DMS153 treated with DMSO at 0.1 percent for 48 hours (cell line): ENCODE measurements around the gene SHCBP1.
A peak's percentile ranks its signal among the peaks of the same experiment; 100 is the strongest.
"Not testable (repeated sequence)": the region's sequence is repeated elsewhere in the genome, so short reads cannot be mapped to it uniquely, and the experiment has no call there.

Source experiments
- DNase-seq: peaks from one replicate; lab custom pipeline; 2025; ENCODE audit not compliant: unreplicated experiment; lab: John Stamatoyannopoulos, UW

The SHCBP1 gene, protein sequence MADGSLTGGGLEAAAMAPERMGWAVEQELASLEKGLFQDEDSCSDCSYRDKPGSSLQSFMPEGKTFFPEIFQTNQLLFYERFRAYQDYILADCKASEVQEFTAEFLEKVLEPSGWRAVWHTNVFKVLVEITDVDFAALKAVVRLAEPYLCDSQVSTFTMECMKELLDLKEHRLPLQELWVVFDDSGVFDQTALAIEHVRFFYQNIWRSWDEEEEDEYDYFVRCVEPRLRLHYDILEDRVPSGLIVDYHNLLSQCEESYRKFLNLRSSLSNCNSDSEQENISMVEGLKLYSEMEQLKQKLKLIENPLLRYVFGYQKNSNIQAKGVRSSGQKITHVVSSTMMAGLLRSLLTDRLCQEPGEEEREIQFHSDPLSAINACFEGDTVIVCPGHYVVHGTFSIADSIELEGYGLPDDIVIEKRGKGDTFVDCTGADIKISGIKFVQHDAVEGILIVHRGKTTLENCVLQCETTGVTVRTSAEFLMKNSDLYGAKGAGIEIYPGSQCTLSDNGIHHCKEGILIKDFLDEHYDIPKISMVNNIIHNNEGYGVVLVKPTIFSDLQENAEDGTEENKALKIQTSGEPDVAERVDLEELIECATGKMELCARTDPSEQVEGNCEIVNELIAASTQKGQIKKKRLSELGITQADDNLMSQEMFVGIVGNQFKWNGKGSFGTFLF

DNA sequence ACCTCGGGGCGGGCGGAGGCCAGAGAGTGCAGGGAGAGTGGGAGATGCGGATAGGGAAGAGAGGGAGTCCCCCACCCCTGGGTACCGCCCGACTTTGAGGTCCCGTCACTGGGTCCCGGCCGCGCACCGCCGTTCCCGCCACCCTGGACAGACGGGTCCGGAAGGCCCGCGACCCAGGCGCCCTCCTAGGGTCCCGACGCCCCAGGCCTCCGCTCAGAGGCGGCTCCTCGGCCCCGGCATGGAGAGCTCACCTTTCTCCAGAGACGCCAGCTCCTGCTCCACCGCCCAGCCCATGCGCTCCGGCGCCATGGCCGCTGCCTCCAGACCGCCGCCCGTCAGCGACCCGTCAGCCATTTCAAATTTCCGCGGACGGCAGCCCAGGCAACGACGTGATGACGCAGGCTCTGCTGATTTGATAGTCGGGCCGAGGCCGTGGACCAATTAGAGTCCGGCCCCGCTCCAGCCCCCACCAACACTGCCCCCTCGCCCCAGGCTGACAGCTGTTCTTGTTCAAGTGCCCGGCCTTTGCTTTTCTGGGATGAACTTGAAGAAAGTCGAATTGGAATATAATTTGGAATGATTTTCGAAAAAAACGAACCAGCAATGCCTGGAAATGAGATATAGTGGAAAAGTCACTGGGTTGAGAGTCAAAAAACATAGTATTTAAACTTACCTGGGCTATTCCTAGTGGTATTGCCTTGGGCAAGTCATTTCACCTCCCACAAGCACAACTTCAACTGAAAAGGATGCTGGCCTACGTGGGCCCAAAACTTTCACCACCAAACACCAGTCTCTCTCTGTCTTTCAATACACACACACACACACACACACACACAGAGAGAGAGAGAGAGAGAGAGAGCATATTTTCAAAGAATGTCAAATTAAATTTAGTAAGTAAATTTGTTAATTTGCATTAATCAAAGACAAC is at the start of gene SHCBP1:
SHCBP1 (minus strand) TSS at position 374 of the 928 bp plus-strand sequence; CDS start at position 354, 20 bp downstream.
- DNase-seq = peak; percentile 38

DNA sequence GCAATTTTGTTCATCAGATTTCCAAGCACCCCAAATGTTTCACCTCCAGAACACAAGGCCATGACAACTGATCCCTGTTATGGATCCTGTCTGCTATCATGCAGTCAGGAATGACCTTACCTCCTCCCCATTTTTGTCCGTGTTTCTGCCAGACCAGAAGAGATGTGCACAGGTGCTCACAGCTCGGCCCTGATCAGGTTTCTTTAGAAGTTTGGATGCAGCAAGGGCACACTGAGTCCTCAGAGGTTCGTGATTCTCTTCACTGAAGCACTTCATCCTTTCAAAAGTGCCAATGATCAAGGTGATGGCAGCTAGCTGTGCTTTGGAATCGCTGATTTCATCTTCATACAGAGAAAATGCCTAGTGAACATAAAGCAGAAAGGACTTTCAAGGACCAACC is 40.9 kb upstream of the SHCBP1 start:
- no peak for DNase-seq

DNA sequence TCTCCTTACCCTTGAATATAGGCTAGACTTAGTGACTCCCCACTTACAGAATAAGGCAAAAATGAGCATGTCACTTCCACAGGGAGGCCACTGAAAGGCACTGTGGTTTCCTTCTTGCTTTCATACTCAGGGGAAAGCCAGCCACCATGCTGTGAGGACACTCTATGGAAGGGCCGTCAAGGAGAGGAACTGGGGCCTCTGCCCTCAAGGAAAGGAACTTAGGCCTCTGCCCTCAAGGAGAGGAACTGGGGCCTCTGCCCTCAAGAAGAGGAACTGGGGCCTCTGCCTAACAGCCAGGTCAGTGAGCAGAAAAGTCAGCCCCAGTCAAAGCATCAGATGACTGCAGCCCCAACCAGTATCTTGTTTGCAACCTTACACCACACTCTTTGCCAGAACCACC is 37.7 kb upstream of the SHCBP1 start:
- no peak for DNase-seq

DNA sequence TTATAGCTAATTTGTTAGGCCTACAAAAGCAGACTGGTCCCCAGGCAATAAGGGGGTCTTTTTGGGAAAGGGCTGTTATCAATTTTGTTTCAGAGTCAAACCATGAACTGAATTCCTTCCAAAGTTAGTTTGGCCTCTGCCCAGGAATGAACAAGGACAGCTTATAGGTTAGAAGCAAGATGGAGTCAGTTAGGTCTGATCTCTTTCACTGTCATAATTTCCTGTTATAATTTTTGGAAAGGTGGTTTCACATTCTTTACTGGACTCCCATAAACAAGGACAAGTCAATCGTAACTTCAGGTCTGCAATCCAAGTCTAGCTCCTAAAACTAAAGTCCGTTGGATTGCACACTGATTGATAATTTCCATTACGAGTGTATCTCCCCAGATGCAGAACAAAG is 30.1 kb upstream of the SHCBP1 start:
- DNase-seq = no peak

DNA sequence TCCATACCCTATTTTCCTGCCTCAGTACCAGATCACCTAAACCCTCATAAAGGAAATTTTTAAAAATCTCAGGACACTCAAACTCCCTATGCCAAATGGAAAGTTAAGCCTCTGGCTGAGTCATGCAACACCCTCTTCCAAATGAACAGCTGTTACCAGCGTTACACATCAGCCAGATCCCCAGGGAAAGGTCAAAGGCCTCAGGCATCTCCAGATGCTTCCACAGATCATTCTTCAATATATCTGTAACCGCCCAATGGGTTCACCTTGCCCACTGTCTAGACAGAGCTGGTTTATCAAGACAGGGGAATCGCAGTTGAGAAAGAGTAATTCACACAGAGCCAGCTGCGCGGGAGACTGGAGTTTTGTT is 29.1 kb upstream of the SHCBP1 start:
- no peak for DNase-seq

DNA sequence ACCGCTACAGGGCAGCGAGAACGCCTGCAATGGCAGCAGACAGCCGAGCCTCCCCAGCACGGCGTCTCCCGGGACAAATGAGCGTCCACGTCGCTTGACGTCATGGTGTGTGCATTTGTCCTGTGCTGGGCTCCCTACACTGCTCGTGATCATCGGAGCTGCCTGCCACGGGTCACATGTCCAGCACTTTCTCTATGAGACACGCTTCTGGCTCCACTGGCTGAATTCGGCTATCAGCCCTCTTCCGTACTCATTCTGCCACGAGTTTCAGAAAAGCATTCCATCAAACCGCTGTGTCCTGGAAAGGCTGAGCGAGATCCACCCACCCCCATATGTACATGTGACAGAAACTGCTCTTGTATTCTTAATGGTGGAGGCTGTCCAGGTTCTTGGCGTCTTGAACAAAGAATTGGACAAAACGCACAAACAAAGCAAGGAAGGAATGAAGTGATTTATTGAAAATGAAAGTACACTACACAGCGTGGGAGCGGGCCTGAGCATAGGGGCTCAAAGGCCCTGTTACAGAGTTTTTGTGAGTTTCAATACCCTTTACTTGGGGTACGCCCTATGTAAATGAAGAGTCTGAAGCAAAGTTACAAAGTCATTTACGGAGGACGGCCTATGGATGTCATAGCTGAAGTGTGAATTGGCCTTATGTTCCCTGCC is 28.5 kb upstream of the SHCBP1 start:
- DNase-seq = no peak

DNA sequence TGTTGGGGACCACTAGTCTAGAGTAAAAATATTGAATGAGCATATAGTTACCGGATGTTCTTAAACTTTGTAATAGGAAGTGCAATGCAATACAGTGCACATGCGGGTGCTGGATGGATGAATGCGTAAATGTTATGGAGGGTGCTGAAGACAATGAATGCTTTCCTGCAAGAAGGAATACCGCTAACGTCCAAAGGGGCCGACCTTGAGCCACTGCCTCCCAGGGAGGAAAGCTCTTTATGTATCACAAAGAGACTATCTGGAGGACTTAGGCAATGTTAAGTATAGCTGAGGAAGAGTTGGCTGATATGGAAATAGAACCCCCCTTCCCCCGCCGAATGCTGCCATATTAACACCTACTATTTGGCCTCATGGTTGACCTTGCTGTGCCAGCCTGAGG is 27.5 kb upstream of the SHCBP1 start:
- no peak for DNase-seq

DNA sequence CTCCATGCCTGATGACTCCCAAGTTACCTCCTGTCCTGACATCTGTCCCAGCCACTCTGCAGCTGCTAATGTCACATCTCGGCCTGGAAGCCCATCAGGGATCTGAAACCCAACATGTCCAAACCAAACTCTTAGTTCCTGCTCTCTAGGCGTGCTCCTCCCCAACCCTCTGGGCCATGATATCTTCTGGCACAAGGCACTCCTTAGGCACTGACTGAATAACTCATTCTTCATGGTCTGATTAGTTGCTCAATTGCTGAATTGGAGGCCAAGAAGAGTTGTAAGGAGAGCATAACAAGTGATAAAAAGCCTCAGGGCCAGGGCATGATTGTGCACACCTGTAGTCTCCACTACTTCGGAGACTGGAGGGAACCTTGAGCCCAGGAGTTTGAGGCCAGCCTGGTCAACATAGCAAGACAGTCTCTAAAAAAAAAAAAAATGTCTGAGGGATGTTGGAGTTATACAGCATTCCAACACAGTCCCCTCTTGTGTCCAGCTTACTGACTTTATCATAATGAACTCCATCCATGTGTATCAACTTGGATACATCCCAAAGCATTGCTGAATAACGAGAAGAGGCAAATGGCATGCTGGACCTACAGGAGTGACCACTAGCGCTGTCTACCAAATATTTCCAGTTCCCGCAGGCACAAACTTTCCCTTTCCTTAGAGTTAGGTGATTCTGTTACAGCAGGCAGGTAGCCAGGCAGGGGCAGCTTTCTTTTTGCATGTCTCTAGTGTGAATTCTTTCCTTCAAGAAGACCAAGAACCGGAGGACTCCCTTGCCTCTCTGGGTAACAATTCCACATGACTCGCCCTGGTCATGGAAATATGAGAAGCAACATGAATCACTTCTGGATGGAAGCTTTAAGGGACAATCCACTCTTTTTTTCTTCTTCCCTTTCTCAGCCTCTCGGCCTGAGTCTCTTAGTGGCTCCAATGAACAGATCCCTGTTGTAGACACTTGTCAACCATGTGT is 18.1 kb upstream of the SHCBP1 start:
- DNase-seq = no peak

DNA sequence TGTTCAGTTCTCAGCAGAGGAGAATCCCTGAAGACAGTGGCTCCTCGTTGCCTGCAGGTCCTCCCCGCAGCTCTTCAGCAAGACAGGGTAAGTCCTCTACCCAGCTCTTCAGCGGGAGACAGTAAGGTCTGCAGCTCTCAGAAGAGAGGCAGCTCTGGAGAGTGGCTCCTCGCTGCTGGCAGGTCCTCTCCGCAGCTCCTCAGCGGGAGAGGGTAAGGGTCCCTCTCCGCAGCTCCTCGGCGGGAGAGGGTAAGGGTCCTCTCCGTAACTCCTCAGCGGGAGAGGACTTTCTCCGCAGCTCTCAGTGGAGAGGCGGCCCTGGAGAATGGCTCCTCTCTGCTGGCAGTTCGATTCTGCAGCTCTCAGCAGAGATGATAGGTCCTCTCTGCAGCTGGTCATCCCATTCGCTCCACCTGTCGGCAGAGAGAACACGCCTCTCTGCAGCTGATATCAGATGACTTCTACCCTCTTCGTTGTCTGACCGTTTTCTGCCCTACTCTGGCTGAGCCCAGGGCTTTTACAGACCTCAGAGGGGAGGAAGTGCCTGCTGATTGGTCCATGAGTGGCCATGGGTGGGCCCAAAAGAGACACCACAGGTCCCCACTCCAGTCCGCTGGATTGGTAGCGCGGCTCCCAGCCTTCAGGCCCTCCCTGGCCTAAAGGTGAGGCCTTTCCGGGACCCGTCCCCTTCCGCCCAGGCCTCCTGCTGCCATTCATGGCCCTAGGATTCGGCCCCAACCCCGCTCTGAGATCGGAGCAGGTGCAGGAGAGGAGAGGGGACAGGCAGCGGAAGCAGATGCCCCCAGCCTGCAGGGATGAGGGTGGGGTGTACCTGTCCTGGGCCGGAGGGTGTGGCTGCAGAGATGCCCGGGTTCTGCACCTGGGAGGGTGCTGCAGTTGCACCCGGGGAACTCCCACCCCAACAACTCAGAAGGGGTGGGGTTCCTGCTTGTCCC is 11.9 kb upstream of the SHCBP1 start:
- DNase-seq = peak; percentile 1

DNA sequence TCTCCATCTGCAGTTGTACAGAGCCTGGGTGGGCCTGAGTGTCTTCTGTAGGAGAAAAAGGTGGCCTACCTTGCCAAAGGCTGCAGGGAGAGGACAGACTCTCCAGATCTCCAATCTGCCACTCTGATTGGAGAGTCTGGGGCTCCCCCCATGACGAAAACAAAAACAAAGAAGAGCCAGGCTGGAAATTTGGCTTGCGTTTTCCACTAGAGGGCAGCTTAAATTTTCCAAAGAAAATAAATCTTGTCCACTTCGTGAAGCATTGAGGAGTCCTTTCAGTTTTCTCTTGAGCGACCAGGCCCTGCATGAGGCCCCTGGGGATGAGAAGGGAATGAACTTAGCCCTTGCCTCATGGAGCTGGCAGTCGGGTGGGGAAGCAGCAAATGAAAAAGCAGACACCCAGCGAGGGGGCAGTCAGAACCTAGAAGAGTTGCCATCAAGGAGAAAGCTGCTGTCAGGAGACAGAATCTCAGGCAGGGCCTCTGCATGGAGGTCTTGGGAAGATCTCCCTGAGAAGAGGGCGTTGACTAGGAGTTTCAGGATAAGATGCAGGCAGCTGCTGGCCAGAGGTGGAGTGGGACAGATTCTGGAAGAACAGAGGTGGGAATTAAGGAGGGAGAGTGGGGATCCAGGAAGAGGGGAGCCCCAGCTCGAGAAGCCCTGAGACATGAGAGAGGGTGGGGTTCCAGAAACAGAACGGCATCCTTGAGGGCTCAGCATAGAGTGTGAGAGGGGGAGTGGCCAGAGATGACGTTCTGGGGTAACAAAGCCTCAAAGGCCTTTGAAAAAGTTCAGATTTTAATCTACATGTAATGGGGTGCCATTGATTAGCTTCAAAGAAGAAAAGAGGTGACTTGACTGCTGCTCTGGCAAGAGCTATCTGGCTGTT is 8.4 kb upstream of the SHCBP1 start:
- no peak for DNase-seq

DNA sequence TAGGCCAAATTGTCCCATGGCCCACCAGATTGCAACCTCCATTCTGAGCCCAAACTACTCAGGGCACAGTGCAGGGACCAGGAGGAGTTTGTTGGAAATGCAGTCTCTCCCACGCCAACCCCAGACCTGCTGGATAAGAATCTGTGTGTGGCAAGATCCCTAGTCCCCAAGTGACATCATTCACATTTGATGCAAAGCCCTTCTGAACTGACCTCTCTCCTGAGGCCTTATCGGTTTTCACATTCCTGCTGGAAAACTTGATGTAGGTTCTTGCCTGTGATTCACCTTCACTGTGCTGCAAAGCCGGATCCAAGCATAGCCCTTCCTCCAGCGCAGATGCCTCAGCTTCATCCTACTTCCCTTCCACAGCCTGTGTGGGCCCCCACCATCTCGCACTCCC is 6.6 kb upstream of the SHCBP1 start:
- no peak for DNase-seq

DNA sequence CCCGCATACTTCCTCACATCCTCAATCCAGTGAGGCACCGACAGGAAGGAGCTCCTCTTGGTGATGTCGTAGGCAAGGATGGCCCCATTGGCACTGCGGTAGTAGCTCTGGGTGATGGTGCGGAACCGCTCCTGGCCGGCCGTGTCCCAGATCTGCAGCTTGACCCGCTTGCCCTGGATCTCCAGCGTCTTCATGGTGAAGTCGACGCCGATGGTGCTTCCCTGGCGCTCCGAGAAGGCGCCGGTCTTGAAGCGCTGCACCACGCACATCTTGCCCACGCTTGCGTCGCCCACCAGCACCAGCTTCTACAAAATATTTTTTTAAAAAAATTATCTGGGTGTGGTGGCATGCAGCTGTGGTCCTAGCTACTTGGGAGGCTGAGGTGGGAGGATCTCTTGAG is 5.5 kb upstream of the SHCBP1 start:
- DNase-seq = not testable (repeated sequence)

DNA sequence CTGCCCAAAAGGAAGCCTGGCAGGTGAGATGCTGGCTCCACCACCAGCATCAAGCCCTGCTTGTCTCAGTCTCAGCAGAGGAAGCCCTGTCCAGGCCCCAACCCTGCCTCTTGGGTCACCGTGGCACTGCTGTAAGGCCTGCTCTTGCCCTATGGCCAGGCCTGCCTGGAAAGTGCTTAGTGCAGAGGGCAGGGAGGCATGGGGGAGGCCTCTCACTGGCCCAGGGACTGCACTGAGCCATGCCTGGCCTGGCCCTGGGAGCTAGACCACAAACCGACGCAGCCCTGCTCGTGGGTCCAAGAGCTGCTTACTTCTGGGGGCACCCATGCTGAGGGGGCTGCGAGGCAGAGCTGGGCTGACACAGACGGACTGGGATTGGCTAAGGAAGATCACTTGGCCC is 3.7 kb upstream of the SHCBP1 start:
- DNase-seq = not testable (repeated sequence)

DNA sequence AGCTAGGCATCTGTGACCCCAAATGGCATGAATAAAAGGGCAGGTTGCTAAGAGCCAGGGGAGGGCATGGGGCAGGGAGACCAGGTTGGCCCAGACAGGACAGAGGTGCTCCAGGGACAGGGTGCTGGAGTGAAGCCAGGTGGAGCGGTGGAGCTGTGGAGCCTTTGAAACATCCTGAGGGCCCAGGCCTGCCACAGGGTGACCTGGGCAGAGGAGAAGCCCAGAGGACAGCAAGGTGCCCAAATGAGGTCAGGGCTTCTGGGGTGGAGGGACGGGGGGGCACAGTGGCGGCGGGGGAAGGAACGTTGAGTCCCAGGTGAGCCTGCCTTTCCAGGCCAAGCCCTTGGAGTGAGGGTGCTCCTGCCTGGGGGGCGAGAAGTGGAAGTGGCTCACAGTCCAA is 2.5 kb upstream of the SHCBP1 start:
- DNase-seq = not testable (repeated sequence)

DNA sequence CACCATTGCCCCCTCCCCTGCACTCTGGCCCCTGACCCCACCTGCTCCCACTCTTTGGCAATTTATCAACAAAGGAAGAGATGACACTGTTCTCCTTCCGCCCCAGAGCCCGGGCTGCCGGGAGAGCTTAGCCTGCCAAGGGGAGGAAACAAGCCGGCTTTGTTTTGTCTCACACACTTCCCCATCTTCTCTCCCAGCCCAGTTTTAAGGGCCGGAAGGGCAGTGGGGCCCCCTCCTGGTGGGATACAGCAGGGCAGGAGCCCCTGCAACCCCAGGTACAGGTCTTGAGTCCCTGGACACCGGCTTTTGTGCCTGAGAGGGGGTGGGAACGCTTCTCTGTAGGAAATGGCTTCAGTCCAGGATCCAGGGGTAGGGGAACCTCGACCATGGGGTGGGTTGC is 2.1 kb upstream of the SHCBP1 start:
- DNase-seq = not testable (repeated sequence)

DNA sequence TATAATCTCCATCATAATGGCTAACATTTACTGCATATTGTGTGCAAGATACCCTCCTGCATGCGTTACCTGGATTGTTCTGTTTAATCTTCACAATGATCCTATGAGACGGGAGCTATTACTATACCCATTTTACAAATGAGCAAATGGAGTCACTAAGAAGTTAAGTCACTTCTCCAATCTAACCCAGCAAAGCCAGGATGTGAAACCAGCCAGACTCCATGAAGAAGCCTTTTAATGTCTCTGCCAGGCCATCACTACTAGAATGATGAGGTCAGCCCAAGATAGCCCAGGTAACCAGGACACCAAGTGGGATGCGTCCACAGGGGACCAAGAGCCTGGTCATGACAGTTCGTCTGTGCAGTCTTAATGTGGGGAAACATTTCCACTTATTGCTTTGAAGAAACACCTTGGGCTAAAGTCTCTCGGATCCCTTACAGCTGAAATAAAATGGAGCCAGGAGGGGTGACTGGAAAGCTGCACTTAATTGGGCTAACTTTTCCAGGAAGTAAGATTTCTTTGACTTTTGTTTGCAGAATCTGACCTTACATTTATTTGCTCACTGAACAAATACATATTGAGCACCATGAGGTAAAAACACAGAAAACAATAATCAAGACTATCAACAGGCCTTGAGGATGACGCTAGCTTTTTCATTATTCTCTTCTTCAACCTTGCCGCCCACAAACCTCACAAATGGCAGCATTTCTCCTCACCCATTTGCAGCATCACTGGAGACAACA is 926 bp upstream of the SHCBP1 start:
- DNase-seq = no peak
